Right kidney (tissue), 1 donor: Measurements from ENCODE around the gene OAS1.

Experiments used
- DNase-seq: peaks from one replicate; pipeline ENCODE4 v3.0.0-alpha.2; 2016

Gene OAS1

GRCh38 chr12:112965643-112966042 lies 58.9 kb downstream of the OAS1 start:
- no peak for DNase-seq

GRCh38 chr12:112967306-112967705 lies 60.5 kb downstream of the OAS1 start:
- no peak for DNase-seq

GRCh38 chr12:112967858-112968257 lies 61.1 kb downstream of the OAS1 start:
- DNase-seq: no peak
